Thyroid gland (tissue), 4 donors: ENCODE measurements around the gene UBE2H. TPM values are rescaled to one million over a fixed set of nuclear protein-coding genes. Genes with fewer than 3 reads are reported as not detected.

Source experiments
- DNase-seq, 2 donors: peaks; one replicate each; pipeline ENCODE4 v3.0.0-alpha.2; 2019
- H3K27ac ChIP-seq, 3 donors: fragments of 200-600 bp; sonication (generic); 1 replicate in 2 of 3; 2 replicates in 1 of 3; pipeline ENCODE4 v1.5.1; 2016 to 2019; ENCODE audit warnings: mild to moderate bottlenecking in 1 of 3, moderate library complexity in 1 of 3
- H3K27me3 ChIP-seq: fragments of 200-600 bp; sonication (generic); one replicate; pipeline ENCODE4 v1.5.1; 2019
- H3K36me3 ChIP-seq, 2 donors: fragments of 200-600 bp; sonication (generic); one replicate each; pipeline ENCODE4 v1.5.1; 2016 to 2019
- H3K4me1 ChIP-seq, 2 donors: fragments of 200-600 bp; sonication (generic); one replicate each; pipeline ENCODE4 v1.5.1; 2017 to 2019
- H3K4me3 ChIP-seq, 3 donors: fragments of 200-600 bp; sonication (generic); replicated peaks in 1 of 3; 1 replicate in 2 of 3; 2 replicates in 1 of 3; pipeline ENCODE4 v1.5.1; 2016; ENCODE audit warnings: mild to moderate bottlenecking in 1 of 3
- H3K9me3 ChIP-seq: fragments of 200-600 bp; sonication (generic); one replicate; pipeline ENCODE4 v1.5.1; 2017
- POLR2A ChIP-seq, 2 donors: fragments of 450-650 bp; IDR thresholded peaks; one replicate each; pipeline ENCODE4 v1.6.1; 2017; ENCODE audit warnings: antibody characterized with exemption in 2 of 2, mild to moderate bottlenecking in 2 of 2, moderate library complexity in 1 of 2
- WGBS, 2 donors: methylation state at CpG; one replicate each; pipeline ENCODE4 v1.1.5; 2017; 5-methylcytosine and 5-hydroxymethylcytosine counted together
- intact Hi-C: fragments of 100-400 bp; cut with DNase I; formaldehyde crosslinking; loops from one replicate; pipeline ENCODE4 v1.15.1; 2023
- total RNA-seq, 4 donors: library from RNA; depleted of rRNA; stranded (reverse); fragments of >200 nt; gene quantifications; one replicate each; pipeline ENCODE4 v1.2.3, GENCODE V29; 2016
- TF ChIP-seq, protein P1 (sequence below), 6 experiments: fragments of 200-600 bp in 3 of 6; fragments of 450-650 bp in 3 of 6; sonication (generic) in 3 of 6; IDR thresholded peaks; one replicate each; pipeline ENCODE4 v1.5.1; 2016 to 2019; ENCODE audit warnings: antibody characterized with exemption in 6 of 6, mild to moderate bottlenecking in 2 of 6, inconsistent platforms in 1 of 6, moderate library complexity in 1 of 6

The UBE2H gene
- total RNA-seq, 4 donors from 2014 or later: 97.7 to 156 (median 122) TPM

DNA sequence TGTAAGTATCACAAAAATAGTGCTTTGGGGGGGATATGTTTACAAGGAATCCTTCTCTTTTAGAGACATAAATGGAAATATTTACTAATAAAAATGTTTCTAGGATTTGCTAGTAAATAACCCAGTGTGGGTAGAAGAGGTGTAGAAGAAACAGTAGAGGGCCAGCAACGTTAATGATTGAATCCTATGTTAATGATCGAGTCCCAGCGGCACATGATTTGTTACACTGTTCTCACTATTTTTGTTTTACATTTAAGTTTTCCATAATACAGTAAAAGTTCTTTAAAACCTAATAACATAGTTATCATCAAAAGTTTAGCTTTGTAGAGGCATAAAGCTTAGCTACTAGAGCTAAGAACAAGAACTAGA lies 66.0 kb downstream of the UBE2H start:
- Histone ChIP-seq H3K4me3 (no peak overlapping the region), H3K9me3 (no peaks in the 10 kb centered on the region), H3K4me1 (peaks cover 28 to 43% of the 10 kb centered on the region in 2 donors), H3K27me3 (no peaks in the 10 kb centered on the region), H3K36me3 (no peaks in the 10 kb centered on the region), H3K27ac (peak overlapping the region in 1 of 3 donors; percentile 3)
- WGBS, 2 donors: 90 to 94% methylated on average over 3 of the region's 3 CpGs
- intact Hi-C loops: no loop called here
- no peak for DNase-seq
- TF ChIP-seq, protein P1, sequence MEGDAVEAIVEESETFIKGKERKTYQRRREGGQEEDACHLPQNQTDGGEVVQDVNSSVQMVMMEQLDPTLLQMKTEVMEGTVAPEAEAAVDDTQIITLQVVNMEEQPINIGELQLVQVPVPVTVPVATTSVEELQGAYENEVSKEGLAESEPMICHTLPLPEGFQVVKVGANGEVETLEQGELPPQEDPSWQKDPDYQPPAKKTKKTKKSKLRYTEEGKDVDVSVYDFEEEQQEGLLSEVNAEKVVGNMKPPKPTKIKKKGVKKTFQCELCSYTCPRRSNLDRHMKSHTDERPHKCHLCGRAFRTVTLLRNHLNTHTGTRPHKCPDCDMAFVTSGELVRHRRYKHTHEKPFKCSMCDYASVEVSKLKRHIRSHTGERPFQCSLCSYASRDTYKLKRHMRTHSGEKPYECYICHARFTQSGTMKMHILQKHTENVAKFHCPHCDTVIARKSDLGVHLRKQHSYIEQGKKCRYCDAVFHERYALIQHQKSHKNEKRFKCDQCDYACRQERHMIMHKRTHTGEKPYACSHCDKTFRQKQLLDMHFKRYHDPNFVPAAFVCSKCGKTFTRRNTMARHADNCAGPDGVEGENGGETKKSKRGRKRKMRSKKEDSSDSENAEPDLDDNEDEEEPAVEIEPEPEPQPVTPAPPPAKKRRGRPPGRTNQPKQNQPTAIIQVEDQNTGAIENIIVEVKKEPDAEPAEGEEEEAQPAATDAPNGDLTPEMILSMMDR (IDR thresholded peaks at IDR 0.05): no peak
- no peak for TF ChIP-seq POLR2A (IDR thresholded peaks at IDR 0.05)

DNA sequence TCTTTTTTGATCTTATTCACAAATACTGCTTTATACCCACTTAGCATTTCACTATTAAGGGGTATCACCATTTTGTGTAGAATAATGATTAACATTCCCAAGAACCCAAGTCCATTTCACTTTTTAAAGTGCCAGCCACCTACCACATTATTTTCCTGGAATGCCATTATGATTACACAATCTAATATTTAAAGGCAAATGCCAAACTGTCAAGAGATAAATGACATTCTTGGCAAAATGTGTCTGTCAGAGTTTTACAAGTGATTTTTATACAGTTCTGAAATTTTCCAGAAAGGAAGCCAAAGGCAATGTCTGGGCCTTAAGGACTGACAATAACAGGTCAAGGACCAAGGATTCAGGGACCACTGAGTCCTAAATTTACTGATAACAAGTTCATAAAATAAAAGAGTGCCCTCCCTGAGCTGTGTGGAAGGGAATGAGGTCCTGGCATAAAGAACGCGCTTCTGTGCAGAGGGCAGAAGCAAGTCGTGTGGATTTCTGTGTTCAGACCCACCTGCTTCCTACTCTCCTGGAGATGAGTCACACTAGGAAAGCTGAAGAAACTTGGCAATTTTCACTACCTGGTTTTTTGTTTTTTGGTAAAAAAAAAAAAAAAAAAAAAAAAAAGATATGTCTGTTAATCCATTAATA lies 66.5 kb downstream of the UBE2H start:
- Histone ChIP-seq H3K9me3 (no peaks in the 10 kb centered on the region), H3K27ac (peak overlapping the region in 2 of 3 donors; percentile 8 to 38), H3K4me3 (no peak overlapping the region), H3K4me1 (peaks cover 28 to 47% of the 10 kb centered on the region in 2 donors), H3K36me3 (no peaks in the 10 kb centered on the region), H3K27me3 (no peaks in the 10 kb centered on the region)
- 89 to 90% methylated on average over 3 of the region's 3 CpGs for WGBS, 2 donors
- intact Hi-C loops: no loop called here
- DNase-seq: no peak
- TF ChIP-seq, protein P1 (IDR thresholded peaks at IDR 0.05): no peak
- no peak for TF ChIP-seq POLR2A (IDR thresholded peaks at IDR 0.05)

DNA sequence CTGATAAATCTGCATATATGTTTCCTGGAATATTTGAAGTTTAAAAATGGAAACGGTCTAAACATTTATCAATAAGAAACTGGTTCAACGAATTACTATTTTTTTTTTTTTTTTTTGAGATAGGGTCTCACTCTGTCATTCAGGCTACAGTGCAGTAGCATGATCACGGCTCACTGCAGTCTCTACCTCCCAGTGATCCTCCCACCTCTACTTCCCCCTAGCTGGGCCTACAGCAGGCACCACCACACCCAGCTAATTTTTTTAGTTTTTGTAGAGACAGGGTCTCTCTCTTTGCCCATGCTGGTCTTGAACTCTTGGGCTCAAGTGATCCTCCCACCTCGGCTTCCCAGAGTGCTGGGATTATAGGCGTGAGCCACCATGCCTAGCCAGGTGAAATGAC lies 68.3 kb downstream of the UBE2H start:
- intact Hi-C loops: no loop called here
- no peak overlapping the region for H3K27ac ChIP-seq
- H3K4me1 ChIP-seq: peaks cover 20 to 34% of the 10 kb centered on the region in 2 donors

DNA sequence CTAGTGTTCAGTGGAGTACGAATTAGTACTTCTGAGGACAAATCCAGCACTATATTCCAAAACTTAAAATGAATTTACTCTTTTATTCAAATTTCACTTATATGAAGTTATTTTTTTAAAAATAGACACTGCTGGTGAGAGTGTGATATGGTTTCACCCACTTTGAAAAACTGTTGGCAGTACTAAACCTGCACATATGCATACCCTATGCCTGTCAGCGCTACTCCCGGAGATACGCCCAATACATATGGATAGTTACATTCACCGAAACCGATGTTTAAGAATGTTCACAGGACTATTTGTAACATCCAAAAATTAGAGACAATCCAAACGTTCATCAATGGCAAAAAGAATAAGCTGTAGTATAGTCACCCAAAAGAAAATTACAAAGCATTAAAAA lies 69.6 kb downstream of the UBE2H start:
- no peaks in the 10 kb centered on the region for H3K27me3 ChIP-seq
- 94 to 96% methylated on average over 7 of the region's 7 CpGs for WGBS, 2 donors
- no peak overlapping the region for H3K27ac ChIP-seq
- H3K36me3 ChIP-seq: peaks cover 0 to 7% of the 10 kb centered on the region in 2 donors
- no peak for DNase-seq
- intact Hi-C loops: no loop called here
- TF ChIP-seq POLR2A (IDR thresholded peaks at IDR 0.05): no peak
- TF ChIP-seq, protein P1 (IDR thresholded peaks at IDR 0.05): no peak
- H3K4me3 ChIP-seq: no peak overlapping the region
- no peaks in the 10 kb centered on the region for H3K9me3 ChIP-seq
- H3K4me1 ChIP-seq: peaks cover 12 to 27% of the 10 kb centered on the region in 2 donors

More for the DNA sequence above, 68.3 kb downstream of the UBE2H start:
- 94% methylated on average over 5 of the region's 5 CpGs for WGBS, 2 donors
- no peaks in the 10 kb centered on the region for H3K36me3 ChIP-seq
- no peak for DNase-seq
- TF ChIP-seq, protein P1 (IDR thresholded peaks at IDR 0.05): no peak
- no peak for TF ChIP-seq POLR2A (IDR thresholded peaks at IDR 0.05)
- H3K4me3 ChIP-seq: no peak overlapping the region
- no peaks in the 10 kb centered on the region for H3K27me3 ChIP-seq
- no peaks in the 10 kb centered on the region for H3K9me3 ChIP-seq

DNA sequence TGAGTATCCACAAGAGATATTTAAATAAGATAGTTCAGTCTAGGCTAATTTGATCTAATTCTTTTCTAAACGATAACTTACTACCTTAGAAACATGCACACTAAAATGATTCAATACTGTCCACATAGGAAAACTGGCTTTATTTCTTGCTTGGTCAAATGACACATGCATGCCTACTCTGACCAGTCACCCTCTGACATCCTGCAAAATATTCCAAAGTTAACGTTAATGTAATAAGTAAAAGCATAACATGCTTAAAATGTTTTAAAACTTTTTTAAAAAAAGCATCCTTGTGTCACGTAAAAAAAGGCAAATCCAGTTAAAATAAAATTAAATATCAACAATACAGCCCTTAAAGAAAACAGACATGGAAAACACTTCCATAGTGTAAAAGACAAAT lies 70.2 kb downstream of the UBE2H start:
- peaks cover 0 to 7% of the 10 kb centered on the region in 2 donors for H3K36me3 ChIP-seq
- 82 to 85% methylated on average over 3 of the region's 3 CpGs for WGBS, 2 donors
- no peak for TF ChIP-seq POLR2A (IDR thresholded peaks at IDR 0.05)
- TF ChIP-seq, protein P1 (IDR thresholded peaks at IDR 0.05): no peak
- H3K4me1 ChIP-seq: peaks cover 18 to 33% of the 10 kb centered on the region in 2 donors
- H3K27ac ChIP-seq: no peak overlapping the region
- H3K4me3 ChIP-seq: no peak overlapping the region
- no peaks in the 10 kb centered on the region for H3K27me3 ChIP-seq
- intact Hi-C loops: no loop called here
- no peak for DNase-seq
- H3K9me3 ChIP-seq: no peaks in the 10 kb centered on the region
